A549 (cell line): ENCODE measurements around the gene BEST3. TPM values are rescaled to one million over a fixed set of nuclear protein-coding genes. Genes with fewer than 3 reads are reported as not detected.

Experiments
- ATAC-seq, 2 experiments: fragments of 200-7000 bp in 1 of 2; fragments of >200 bp in 1 of 2; cut with Nextera tagmentation in 1 of 2; cut with Tn5 transposase in 1 of 2; 3 replicates each; pipeline versions ENCODE4 v1.8.0 to v1.9.1; 2018 to 2020; ENCODE audit warnings: mild to moderate bottlenecking in 1 of 2, moderate library complexity in 1 of 2
- CTCF ChIA-PET: fragments of 300-600 bp; sonication (Branson Sonifier 250); formaldehyde crosslinking; extraction: SDS; loops from one replicate; lab custom pipeline; 2021; ENCODE audit warnings: antibody characterized with exemption, inconsistent platforms; lab: Yijun Ruan, JAX
- POLR2A ChIA-PET: fragments of 350-600 bp; formaldehyde crosslinking; extraction: SDS; loops from one replicate; lab custom pipeline; 2021; ENCODE audit warnings: antibody characterized with exemption, inconsistent platforms; lab: Yijun Ruan, JAX
- DNase-seq, 2 experiments: peaks; one replicate each; pipeline versions ENCODE4 v3.0.0 to v3.0.0-alpha.2; 2011 to 2016; ENCODE audit warnings: low read depth in 1 of 2, low spot score in 1 of 2
- FAIRE-seq: peaks from 2 replicates; lab custom pipeline; 2011; peaks lifted over from hg19 to GRCh38; lab: Jason Lieb, UNC
- H3K27ac ChIP-seq, 2 experiments: fragments of >200 bp; sonication (Bioruptor Twin); formaldehyde crosslinking; 3 replicates each; pipeline ENCODE4 v1.5.1; 2016 to 2017
- H3K4me1 ChIP-seq: fragments of >200 bp; sonication (Bioruptor Twin); formaldehyde crosslinking; 3 replicates; pipeline ENCODE4 v1.6.1; 2016
- H3K4me2 ChIP-seq: fragments of >200 bp; sonication (Bioruptor Twin); formaldehyde crosslinking; 3 replicates; pipeline ENCODE4 v1.6.1; 2016
- H3K4me3 ChIP-seq: fragments of >200 bp; sonication (Bioruptor Twin); formaldehyde crosslinking; 3 replicates; pipeline ENCODE4 v1.5.1; 2016
- H3K9me3 ChIP-seq: fragments of >200 bp; sonication (Bioruptor Twin); formaldehyde crosslinking; 3 replicates; pipeline ENCODE4 v1.6.1; 2016
- ATOH8 ChIP-seq: fragments of 250-450 bp; sonication (Bioruptor Pico); IDR thresholded peaks from 2 replicates; pipeline ENCODE4 v1.5.0; 2020; ENCODE audit warnings: low read depth, mild to moderate bottlenecking, moderate library complexity
- CBX2 ChIP-seq: fragments of 200-600 bp; sonication (generic); IDR thresholded peaks from 2 replicates; pipeline ENCODE4 v1.6.1; 2016; ENCODE audit warnings: low read depth, mild to moderate bottlenecking, borderline replicate concordance
- CBX8 ChIP-seq: fragments of 200-600 bp; sonication (generic); IDR thresholded peaks from 2 replicates; pipeline ENCODE4 v1.6.1; 2016
- CHD2 ChIP-seq: fragments of 150-350 bp; IDR thresholded peaks from 2 replicates; pipeline ENCODE4 v1.6.1; 2014; ENCODE audit warnings: low read length; ENCODE audit not compliant: partially characterized antibody
- EHMT2 ChIP-seq: fragments of 200-600 bp; sonication (generic); IDR thresholded peaks from 2 replicates; pipeline ENCODE4 v1.6.1; 2016; ENCODE audit warnings: antibody characterized with exemption, low read depth, mild to moderate bottlenecking, moderate library complexity
- ESRRA ChIP-seq: fragments of 150-350 bp; IDR thresholded peaks from 2 replicates; pipeline ENCODE4 v1.6.1; 2014; ENCODE audit warnings: mild to moderate bottlenecking, low read length, borderline replicate concordance
- FOSB ChIP-seq: fragments of 250-450 bp; sonication (Bioruptor Pico); IDR thresholded peaks from 2 replicates; pipeline ENCODE4 v1.5.0; 2020; ENCODE audit warnings: mild to moderate bottlenecking, moderate library complexity
- GATA3 ChIP-seq: IDR thresholded peaks from 2 replicates; pipeline ENCODE4 v1.6.1; 2012; ENCODE audit warnings: borderline replicate concordance
- HOXB5 ChIP-seq: fragments of 250-450 bp; sonication (Bioruptor Pico); IDR thresholded peaks from 2 replicates; pipeline ENCODE4 v1.5.0; 2020; ENCODE audit warnings: mild to moderate bottlenecking, moderate library complexity
- JUN ChIP-seq, 2 experiments: fragments of >200 bp; sonication (Bioruptor Twin); formaldehyde crosslinking; IDR thresholded peaks; 2 replicates in 1 of 2; 3 replicates in 1 of 2; pipeline ENCODE4 v1.6.1; 2016 to 2017
- KDM5A ChIP-seq: fragments of 200-600 bp; sonication (generic); IDR thresholded peaks from 2 replicates; pipeline ENCODE4 v1.6.1; 2016; ENCODE audit warnings: antibody characterized with exemption, mild to moderate bottlenecking
- MYC ChIP-seq: IDR thresholded peaks from 2 replicates; pipeline ENCODE4 v1.6.1; 2012; ENCODE audit warnings: mild to moderate bottlenecking, inconsistent platforms, low read length, improper control_type of control experiment, borderline replicate concordance
- NFE2L2 ChIP-seq: fragments of 150-350 bp; conservative IDR thresholded peaks from 2 replicates; pipeline ENCODE4 v1.6.1; 2014; ENCODE audit warnings: low read length
- PHF8 ChIP-seq: fragments of 200-600 bp; sonication (generic); IDR thresholded peaks from 2 replicates; pipeline ENCODE4 v1.6.1; 2016; ENCODE audit warnings: low read depth, mild to moderate bottlenecking, antibody characterized with exemption, moderate library complexity, borderline replicate concordance
- POLR2A ChIP-seq: IDR thresholded peaks from 2 replicates; pipeline ENCODE4 v1.6.1; 2012; ENCODE audit warnings: mild to moderate bottlenecking, low read length
- POLR2AphosphoS2 ChIP-seq: conservative IDR thresholded peaks from 2 replicates; pipeline ENCODE4 v1.6.1; 2012; ENCODE audit warnings: low read length, improper control_type of control experiment, inconsistent platforms
- RARB ChIP-seq: fragments of 250-450 bp; sonication (Bioruptor Pico); IDR thresholded peaks from 2 replicates; pipeline ENCODE4 v1.8.0; 2021; ENCODE audit warnings: mild to moderate bottlenecking, moderate library complexity
- RCOR1 ChIP-seq: fragments of 150-350 bp; IDR thresholded peaks from 2 replicates; pipeline ENCODE4 v1.6.1; 2014; ENCODE audit warnings: antibody characterized with exemption, low read length, low read depth
- RNF2 ChIP-seq: fragments of 200-600 bp; sonication (generic); IDR thresholded peaks from 2 replicates; pipeline ENCODE4 v1.6.1; 2016; ENCODE audit warnings: low read depth, mild to moderate bottlenecking, antibody characterized with exemption, moderate library complexity, borderline replicate concordance
- SMC3 ChIP-seq: fragments of >200 bp; sonication (Bioruptor Twin); formaldehyde crosslinking; IDR thresholded peaks from 3 replicates; pipeline ENCODE4 v1.6.1; 2018; ENCODE audit warnings: inconsistent platforms
- TFCP2L1 ChIP-seq: fragments of 250-450 bp; sonication (Bioruptor Pico); IDR thresholded peaks from 2 replicates; pipeline ENCODE4 v1.5.0; 2021; ENCODE audit warnings: mild to moderate bottlenecking
- ZNF302 ChIP-seq: fragments of 250-450 bp; sonication (Bioruptor Pico); IDR thresholded peaks from 2 replicates; pipeline ENCODE4 v1.9.0; 2021; ENCODE audit warnings: inconsistent platforms, mild to moderate bottlenecking, moderate library complexity
- ZSCAN20 ChIP-seq: fragments of 250-450 bp; sonication (Bioruptor Pico); IDR thresholded peaks from 2 replicates; pipeline ENCODE4 v1.8.0; 2022; ENCODE audit warnings: mild to moderate bottlenecking, moderate library complexity
- WGBS: methylation state at CpG from one replicate; pipeline ENCODE4 v1.1.6; 2017; ENCODE audit errors: missing lambda C conversion rate; 5-methylcytosine and 5-hydroxymethylcytosine counted together
- polyA plus RNA-seq, 4 experiments: library from polyadenylated mRNA; depleted of rRNA in 3 of 4; stranded (reverse); fragments of >200 nt; fragmentation: RNase III in 1 of 4; extraction: RNeasy Plus Mini Kit Qiagen cat#74134 plus additional on column Dnase treatment in 1 of 4; gene quantifications; 2 replicates in 3 of 4; 3 replicates in 1 of 4; pipeline ENCODE4 v1.2.3, GENCODE V29; 2011 to 2017
- TF ChIP-seq, protein P1 (sequence below): fragments of 200-600 bp; sonication (generic); IDR thresholded peaks from 2 replicates; pipeline ENCODE4 v1.6.1; 2016; ENCODE audit warnings: antibody characterized with exemption, mild to moderate bottlenecking, moderate library complexity
- TF ChIP-seq, protein P2 (sequence below): fragments of 250-450 bp; sonication (Bioruptor Pico); IDR thresholded peaks from 2 replicates; pipeline ENCODE4 v1.5.0; 2021; ENCODE audit warnings: mild to moderate bottlenecking, moderate library complexity, borderline replicate concordance
- TF ChIP-seq, protein P3 (sequence below): fragments of >200 bp; sonication (Bioruptor Twin); formaldehyde crosslinking; IDR thresholded peaks from 3 replicates; pipeline ENCODE4 v1.6.1; 2016
- TF ChIP-seq, protein P4 (sequence below): IDR thresholded peaks from 2 replicates; pipeline ENCODE4 v1.6.1; 2012; ENCODE audit warnings: low read depth, borderline replicate concordance

The BEST3 gene
- polyA plus RNA-seq, 2 of the 4 experiments (the other 2 are of a cell fraction) = 0.57 to 1.2 TPM

- Histone ChIP-seq H3K9me3 (no peaks in the 10 kb centered on the region), H3K4me2 (peak overlapping the region; percentile 10; the same call in 2 of the 3 replicates), H3K4me3 (no peak overlapping the region), H3K4me1 (peaks cover 53% of the 10 kb centered on the region), H3K27ac (peak overlapping the region; percentile 60 to 87; a peak in 4 of 6 replicates)
- no peak for FAIRE-seq
- no peak for ATAC-seq
- TF ChIP-seq HOXB5 (CRISPR knock-in tag) (no peak), SMC3 (no peak), ZSCAN20 (CRISPR knock-in tag) (no peak), MYC (no peak), NFE2L2 (no peak), FOSB (CRISPR knock-in tag) (no peak), RCOR1 (no peak), CHD2 (no peak), ATOH8 (no peak), GATA3 (no peak), ZNF302 (CRISPR knock-in tag) (no peak)
- TF ChIP-seq, protein P1, sequence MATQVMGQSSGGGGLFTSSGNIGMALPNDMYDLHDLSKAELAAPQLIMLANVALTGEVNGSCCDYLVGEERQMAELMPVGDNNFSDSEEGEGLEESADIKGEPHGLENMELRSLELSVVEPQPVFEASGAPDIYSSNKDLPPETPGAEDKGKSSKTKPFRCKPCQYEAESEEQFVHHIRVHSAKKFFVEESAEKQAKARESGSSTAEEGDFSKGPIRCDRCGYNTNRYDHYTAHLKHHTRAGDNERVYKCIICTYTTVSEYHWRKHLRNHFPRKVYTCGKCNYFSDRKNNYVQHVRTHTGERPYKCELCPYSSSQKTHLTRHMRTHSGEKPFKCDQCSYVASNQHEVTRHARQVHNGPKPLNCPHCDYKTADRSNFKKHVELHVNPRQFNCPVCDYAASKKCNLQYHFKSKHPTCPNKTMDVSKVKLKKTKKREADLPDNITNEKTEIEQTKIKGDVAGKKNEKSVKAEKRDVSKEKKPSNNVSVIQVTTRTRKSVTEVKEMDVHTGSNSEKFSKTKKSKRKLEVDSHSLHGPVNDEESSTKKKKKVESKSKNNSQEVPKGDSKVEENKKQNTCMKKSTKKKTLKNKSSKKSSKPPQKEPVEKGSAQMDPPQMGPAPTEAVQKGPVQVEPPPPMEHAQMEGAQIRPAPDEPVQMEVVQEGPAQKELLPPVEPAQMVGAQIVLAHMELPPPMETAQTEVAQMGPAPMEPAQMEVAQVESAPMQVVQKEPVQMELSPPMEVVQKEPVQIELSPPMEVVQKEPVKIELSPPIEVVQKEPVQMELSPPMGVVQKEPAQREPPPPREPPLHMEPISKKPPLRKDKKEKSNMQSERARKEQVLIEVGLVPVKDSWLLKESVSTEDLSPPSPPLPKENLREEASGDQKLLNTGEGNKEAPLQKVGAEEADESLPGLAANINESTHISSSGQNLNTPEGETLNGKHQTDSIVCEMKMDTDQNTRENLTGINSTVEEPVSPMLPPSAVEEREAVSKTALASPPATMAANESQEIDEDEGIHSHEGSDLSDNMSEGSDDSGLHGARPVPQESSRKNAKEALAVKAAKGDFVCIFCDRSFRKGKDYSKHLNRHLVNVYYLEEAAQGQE = no peak
- no peak for DNase-seq
- WGBS = 72% methylated on average over 2 of the region's 2 CpGs
- POLR2A ChIA-PET = no interaction called here
- CTCF ChIA-PET = interaction anchor here (0.6 to 1.5 kb wide), 4 partner anchors 9 to 533 kb away, joined by 4 to 5 read pairs (median 4); no protein-coding TSS in a partner anchor
Observed at GRCh38 chr12:69686731-69687130, 12.4 kb downstream of the BEST3 start.

- WGBS = 51% methylated on average over 2 of the region's 2 CpGs
- FAIRE-seq (no peak), ATAC-seq (no peak; a peak in 1 of 6 replicates), DNase-seq (peak in 1 of 2 experiments; percentile 27)
- peak overlapping the region; percentile 29 for H3K4me2 ChIP-seq
- ChIA-PET CTCF (interaction anchor here (0.6 to 2.2 kb wide), 3 partner anchors 12 to 655 kb away, joined by 3 to 5 read pairs (median 4); no protein-coding TSS in a partner anchor), POLR2A (interaction anchor here (0.6 kb wide), 1 partner anchor 218 kb away, joined by 3 read pairs; no protein-coding TSS in a partner anchor)
- peaks cover 53% of the 10 kb centered on the region for H3K4me1 ChIP-seq
- TF ChIP-seq RARB (CRISPR knock-in tag) (no peak), EHMT2 (no peak), POLR2AphosphoS2 (no peak), ZSCAN20 (CRISPR knock-in tag) (no peak), ESRRA (no peak), RNF2 (no peak), NFE2L2 (no peak), TFCP2L1 (CRISPR knock-in tag) (no peak), KDM5A (no peak), GATA3 (no peak), CBX2 (no peak), POLR2A (no peak), ZNF302 (CRISPR knock-in tag) (no peak), CBX8 (no peak), JUN (IDR thresholded peaks at IDR 0.05) (no peak), PHF8 (no peak)
- TF ChIP-seq, protein P2, sequence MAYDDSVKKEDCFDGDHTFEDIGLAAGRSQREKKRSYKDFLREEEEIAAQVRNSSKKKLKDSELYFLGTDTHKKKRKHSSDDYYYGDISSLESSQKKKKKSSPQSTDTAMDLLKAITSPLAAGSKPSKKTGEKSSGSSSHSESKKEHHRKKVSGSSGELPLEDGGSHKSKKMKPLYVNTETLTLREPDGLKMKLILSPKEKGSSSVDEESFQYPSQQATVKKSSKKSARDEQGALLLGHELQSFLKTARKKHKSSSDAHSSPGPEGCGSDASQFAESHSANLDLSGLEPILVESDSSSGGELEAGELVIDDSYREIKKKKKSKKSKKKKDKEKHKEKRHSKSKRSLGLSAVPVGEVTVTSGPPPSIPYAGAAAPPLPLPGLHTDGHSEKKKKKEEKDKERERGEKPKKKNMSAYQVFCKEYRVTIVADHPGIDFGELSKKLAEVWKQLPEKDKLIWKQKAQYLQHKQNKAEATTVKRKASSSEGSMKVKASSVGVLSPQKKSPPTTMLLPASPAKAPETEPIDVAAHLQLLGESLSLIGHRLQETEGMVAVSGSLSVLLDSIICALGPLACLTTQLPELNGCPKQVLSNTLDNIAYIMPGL = no peak
- TF ChIP-seq, protein P3, sequence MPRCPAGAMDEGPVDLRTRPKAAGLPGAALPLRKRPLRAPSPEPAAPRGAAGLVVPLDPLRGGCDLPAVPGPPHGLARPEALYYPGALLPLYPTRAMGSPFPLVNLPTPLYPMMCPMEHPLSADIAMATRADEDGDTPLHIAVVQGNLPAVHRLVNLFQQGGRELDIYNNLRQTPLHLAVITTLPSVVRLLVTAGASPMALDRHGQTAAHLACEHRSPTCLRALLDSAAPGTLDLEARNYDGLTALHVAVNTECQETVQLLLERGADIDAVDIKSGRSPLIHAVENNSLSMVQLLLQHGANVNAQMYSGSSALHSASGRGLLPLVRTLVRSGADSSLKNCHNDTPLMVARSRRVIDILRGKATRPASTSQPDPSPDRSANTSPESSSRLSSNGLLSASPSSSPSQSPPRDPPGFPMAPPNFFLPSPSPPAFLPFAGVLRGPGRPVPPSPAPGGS = no peak
- TF ChIP-seq, protein P4, sequence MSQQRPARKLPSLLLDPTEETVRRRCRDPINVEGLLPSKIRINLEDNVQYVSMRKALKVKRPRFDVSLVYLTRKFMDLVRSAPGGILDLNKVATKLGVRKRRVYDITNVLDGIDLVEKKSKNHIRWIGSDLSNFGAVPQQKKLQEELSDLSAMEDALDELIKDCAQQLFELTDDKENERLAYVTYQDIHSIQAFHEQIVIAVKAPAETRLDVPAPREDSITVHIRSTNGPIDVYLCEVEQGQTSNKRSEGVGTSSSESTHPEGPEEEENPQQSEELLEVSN = no peak
- peak overlapping the region in 1 of 2 experiments; percentile 87; a peak in 2 of 6 replicates for H3K27ac ChIP-seq
- no peak overlapping the region for H3K4me3 ChIP-seq
- no peaks in the 10 kb centered on the region for H3K9me3 ChIP-seq
Observed at GRCh38 chr12:69685810-69686209, 13.3 kb downstream of the BEST3 start.
